ENCODE data around the gene CCNJL.

CCNJL gene

GRCh38 chr5:160312134-160312959 lies at the start of gene CCNJL:
Gene CCNJL (minus strand): TSS chr5:160312564. CDS start chr5:160311923, 641 bp downstream.
- Mint-ChIP-seq H3K4me3 (peak within 1 kb of the TSS; percentile 81), H3K27me3 (ENCODE audit: low read depth) (peaks cover 67% of the 10 kb centered on the region), H3K4me1 (ENCODE audit: low read depth) (peaks cover 4% of the 10 kb centered on the region), H3K27ac (no peak within 1 kb of the TSS), H3K36me3 (ENCODE audit: low read depth) (no peaks in the 10 kb centered on the region), H3K9me3 (no peaks in the 10 kb centered on the region)
- DNase-seq (ENCODE audit: low spot score), result no peak

GRCh38 chr5:160361624-160362228 lies 49.4 kb upstream of the CCNJL start:
- DNase-seq (ENCODE audit: low spot score), result no peak
- H3K4me3 Mint-ChIP-seq, result no peak overlapping the region
- H3K27me3 Mint-ChIP-seq (ENCODE audit: low read depth), result peaks cover 8% of the 10 kb centered on the region
- H3K4me1 Mint-ChIP-seq (ENCODE audit: low read depth), result no peaks in the 10 kb centered on the region
- no peaks in the 10 kb centered on the region for H3K9me3 Mint-ChIP-seq
- H3K36me3 Mint-ChIP-seq (ENCODE audit: low read depth), result no peaks in the 10 kb centered on the region
- H3K27ac Mint-ChIP-seq, result no peak overlapping the region

- Mint-ChIP-seq H3K9me3 (no peaks in the 10 kb centered on the region), H3K4me1 (ENCODE audit: low read depth) (no peaks in the 10 kb centered on the region)
Observed at GRCh38 chr5:160360310-160360709, 47.9 kb upstream of the CCNJL start.

GRCh38 chr5:160359816-160360215 lies 47.5 kb upstream of the CCNJL start:
- DNase-seq (ENCODE audit: low spot score), result no peak
- H3K27ac Mint-ChIP-seq, result no peak overlapping the region
- no peaks in the 10 kb centered on the region for H3K36me3 Mint-ChIP-seq (ENCODE audit: low read depth)
- no peak overlapping the region for H3K4me3 Mint-ChIP-seq
- no peaks in the 10 kb centered on the region for H3K9me3 Mint-ChIP-seq
- peaks cover 5% of the 10 kb centered on the region for H3K27me3 Mint-ChIP-seq (ENCODE audit: low read depth)
- H3K4me1 Mint-ChIP-seq (ENCODE audit: low read depth), result no peaks in the 10 kb centered on the region

More at GRCh38 chr5:160360310-160360709, 47.9 kb upstream of the CCNJL start:
- Mint-ChIP-seq H3K36me3 (ENCODE audit: low read depth) (no peaks in the 10 kb centered on the region), H3K27ac (no peak overlapping the region), H3K27me3 (ENCODE audit: low read depth) (peaks cover 8% of the 10 kb centered on the region), H3K4me3 (no peak overlapping the region)
- no peak for DNase-seq (ENCODE audit: low spot score)

- H3K4me1 Mint-ChIP-seq (ENCODE audit: low read depth), result no peaks in the 10 kb centered on the region
- H3K27me3 Mint-ChIP-seq (ENCODE audit: low read depth), result peaks cover 5% of the 10 kb centered on the region
- H3K9me3 Mint-ChIP-seq, result no peaks in the 10 kb centered on the region
- H3K4me3 Mint-ChIP-seq, result no peak overlapping the region
- H3K27ac Mint-ChIP-seq, result no peak overlapping the region
- DNase-seq (ENCODE audit: low spot score), result no peak
- no peaks in the 10 kb centered on the region for H3K36me3 Mint-ChIP-seq (ENCODE audit: low read depth)
Observed at GRCh38 chr5:160359242-160359641, 46.9 kb upstream of the CCNJL start.

- Mint-ChIP-seq H3K9me3 (no peaks in the 10 kb centered on the region), H3K4me1 (ENCODE audit: low read depth) (no peaks in the 10 kb centered on the region), H3K27ac (no peak overlapping the region), H3K27me3 (ENCODE audit: low read depth) (peaks cover 5% of the 10 kb centered on the region), H3K4me3 (no peak overlapping the region), H3K36me3 (ENCODE audit: low read depth) (no peaks in the 10 kb centered on the region)
- no peak for DNase-seq (ENCODE audit: low spot score)
Observed at GRCh38 chr5:160357861-160358411, 45.6 kb upstream of the CCNJL start.

- peaks cover 5% of the 10 kb centered on the region for H3K27me3 Mint-ChIP-seq (ENCODE audit: low read depth)
- H3K36me3 Mint-ChIP-seq (ENCODE audit: low read depth), result no peaks in the 10 kb centered on the region
- no peak overlapping the region for H3K4me3 Mint-ChIP-seq
- no peaks in the 10 kb centered on the region for H3K4me1 Mint-ChIP-seq (ENCODE audit: low read depth)
- H3K27ac Mint-ChIP-seq, result no peak overlapping the region
- H3K9me3 Mint-ChIP-seq, result no peaks in the 10 kb centered on the region
- DNase-seq (ENCODE audit: low spot score), result no peak
Observed at GRCh38 chr5:160357394-160357793, 45.0 kb upstream of the CCNJL start.

- Mint-ChIP-seq H3K4me1 (ENCODE audit: low read depth) (no peaks in the 10 kb centered on the region), H3K9me3 (no peaks in the 10 kb centered on the region), H3K27ac (no peak overlapping the region), H3K4me3 (no peak overlapping the region), H3K27me3 (ENCODE audit: low read depth) (peaks cover 5% of the 10 kb centered on the region), H3K36me3 (ENCODE audit: low read depth) (no peaks in the 10 kb centered on the region)
- no peak for DNase-seq (ENCODE audit: low spot score)
Observed at GRCh38 chr5:160356550-160357347, 44.4 kb upstream of the CCNJL start.

GRCh38 chr5:160354666-160355065 lies 42.3 kb upstream of the CCNJL start:
- DNase-seq (ENCODE audit: low spot score), result no peak

GRCh38 chr5:160353379-160353778 lies 41.0 kb upstream of the CCNJL start:
- no peaks in the 10 kb centered on the region for H3K27me3 Mint-ChIP-seq (ENCODE audit: low read depth)
- H3K4me1 Mint-ChIP-seq (ENCODE audit: low read depth), result no peaks in the 10 kb centered on the region
- no peaks in the 10 kb centered on the region for H3K9me3 Mint-ChIP-seq
- DNase-seq (ENCODE audit: low spot score), result no peak
- H3K36me3 Mint-ChIP-seq (ENCODE audit: low read depth), result no peaks in the 10 kb centered on the region
- no peak overlapping the region for H3K27ac Mint-ChIP-seq
- no peak overlapping the region for H3K4me3 Mint-ChIP-seq

More at GRCh38 chr5:160354666-160355065, 42.3 kb upstream of the CCNJL start:
- Mint-ChIP-seq H3K27me3 (ENCODE audit: low read depth) (no peaks in the 10 kb centered on the region), H3K36me3 (ENCODE audit: low read depth) (no peaks in the 10 kb centered on the region), H3K27ac (no peak overlapping the region), H3K9me3 (no peaks in the 10 kb centered on the region), H3K4me3 (no peak overlapping the region), H3K4me1 (ENCODE audit: low read depth) (no peaks in the 10 kb centered on the region)

GRCh38 chr5:160352308-160352707 lies 39.9 kb upstream of the CCNJL start:
- DNase-seq (ENCODE audit: low spot score), result no peak
- no peaks in the 10 kb centered on the region for H3K4me1 Mint-ChIP-seq (ENCODE audit: low read depth)
- no peaks in the 10 kb centered on the region for H3K36me3 Mint-ChIP-seq (ENCODE audit: low read depth)
- no peak overlapping the region for H3K4me3 Mint-ChIP-seq
- no peaks in the 10 kb centered on the region for H3K9me3 Mint-ChIP-seq
- H3K27me3 Mint-ChIP-seq (ENCODE audit: low read depth), result no peaks in the 10 kb centered on the region
- no peak overlapping the region for H3K27ac Mint-ChIP-seq

- H3K4me1 Mint-ChIP-seq (ENCODE audit: low read depth), result no peaks in the 10 kb centered on the region
- H3K36me3 Mint-ChIP-seq (ENCODE audit: low read depth), result no peaks in the 10 kb centered on the region
- H3K9me3 Mint-ChIP-seq, result no peaks in the 10 kb centered on the region
- no peak overlapping the region for H3K4me3 Mint-ChIP-seq
- no peak overlapping the region for H3K27ac Mint-ChIP-seq
- no peaks in the 10 kb centered on the region for H3K27me3 Mint-ChIP-seq (ENCODE audit: low read depth)
- DNase-seq (ENCODE audit: low spot score), result no peak
Observed at GRCh38 chr5:160349935-160350303, 37.6 kb upstream of the CCNJL start.

GRCh38 chr5:160349249-160349934 lies 37.0 kb upstream of the CCNJL start:
- H3K27ac Mint-ChIP-seq, result no peak overlapping the region
- no peaks in the 10 kb centered on the region for H3K9me3 Mint-ChIP-seq
- no peaks in the 10 kb centered on the region for H3K36me3 Mint-ChIP-seq (ENCODE audit: low read depth)
- H3K27me3 Mint-ChIP-seq (ENCODE audit: low read depth), result no peaks in the 10 kb centered on the region
- H3K4me1 Mint-ChIP-seq (ENCODE audit: low read depth), result no peaks in the 10 kb centered on the region
- H3K4me3 Mint-ChIP-seq, result no peak overlapping the region
- no peak for DNase-seq (ENCODE audit: low spot score)
